GM19099 (cell line): ENCODE data around the gene AGAP1.

Experiments
- POLR2A ChIP-seq: IDR thresholded peaks from 3 replicates; pipeline ENCODE4 v1.6.1; 2011; ENCODE audit warnings: low read depth; ENCODE audit not compliant: insufficient read length; ENCODE audit errors: extremely low read depth

Gene AGAP1

DNA sequence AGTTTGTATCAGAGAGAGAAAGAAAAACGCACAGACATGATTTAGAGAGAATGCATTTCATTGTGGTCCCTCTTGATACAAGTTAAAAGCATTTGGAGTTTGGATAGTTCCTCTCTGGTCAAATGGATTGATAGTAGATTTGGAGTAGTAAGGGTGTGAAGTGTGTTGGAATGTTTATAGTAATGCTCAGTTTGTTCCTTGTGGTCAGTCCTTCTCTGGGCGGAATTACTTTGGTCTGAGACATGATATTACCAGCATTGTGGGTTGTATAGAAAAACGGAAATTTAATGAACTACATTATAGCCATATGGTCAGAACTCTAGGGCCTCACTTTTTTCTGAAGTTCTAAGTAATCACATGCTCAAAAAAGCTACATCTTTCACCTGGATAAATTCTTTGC, 178.9 kb downstream of the AGAP1 start:
- TF ChIP-seq POLR2A, result no peak

DNA sequence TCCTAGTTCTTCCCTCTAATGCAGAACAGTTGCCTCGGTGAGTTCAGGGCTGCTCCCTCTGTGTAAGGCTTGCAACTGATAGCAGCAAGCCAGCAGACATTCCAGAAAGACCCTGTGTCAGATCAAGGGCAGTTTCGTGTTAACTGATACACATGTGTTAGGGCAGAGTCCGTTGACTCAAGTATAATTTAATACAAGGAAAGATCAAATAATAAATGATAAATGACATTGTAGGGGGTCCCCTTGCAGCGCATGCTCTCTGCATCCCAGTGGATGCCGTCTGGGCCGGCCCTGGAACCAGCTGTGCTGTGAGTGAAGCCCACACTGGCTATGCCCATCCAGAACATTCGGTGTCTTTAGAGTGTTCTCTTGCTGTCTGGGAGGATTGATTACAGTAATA, 180.3 kb downstream of the AGAP1 start:
- no peak for TF ChIP-seq POLR2A

DNA sequence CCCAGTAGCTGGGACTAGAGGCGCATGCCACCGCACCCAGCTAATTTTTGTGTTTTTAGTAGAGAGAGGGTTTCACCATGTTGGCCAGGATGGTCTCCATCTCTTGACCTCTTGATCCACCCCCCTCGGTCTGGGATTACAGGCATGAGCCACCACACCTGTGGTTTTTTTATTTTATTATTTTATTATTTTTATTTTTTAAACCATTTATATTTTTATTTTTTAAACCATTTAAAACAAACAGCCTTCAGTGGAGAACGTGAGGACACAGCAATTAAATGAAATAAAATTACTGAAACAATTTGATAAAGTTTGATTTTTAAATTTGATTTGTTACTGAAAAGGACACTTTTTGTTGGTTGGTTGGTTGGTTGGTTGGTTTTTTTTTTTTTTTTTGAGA, 181.0 kb downstream of the AGAP1 start:
- no peak for TF ChIP-seq POLR2A

DNA sequence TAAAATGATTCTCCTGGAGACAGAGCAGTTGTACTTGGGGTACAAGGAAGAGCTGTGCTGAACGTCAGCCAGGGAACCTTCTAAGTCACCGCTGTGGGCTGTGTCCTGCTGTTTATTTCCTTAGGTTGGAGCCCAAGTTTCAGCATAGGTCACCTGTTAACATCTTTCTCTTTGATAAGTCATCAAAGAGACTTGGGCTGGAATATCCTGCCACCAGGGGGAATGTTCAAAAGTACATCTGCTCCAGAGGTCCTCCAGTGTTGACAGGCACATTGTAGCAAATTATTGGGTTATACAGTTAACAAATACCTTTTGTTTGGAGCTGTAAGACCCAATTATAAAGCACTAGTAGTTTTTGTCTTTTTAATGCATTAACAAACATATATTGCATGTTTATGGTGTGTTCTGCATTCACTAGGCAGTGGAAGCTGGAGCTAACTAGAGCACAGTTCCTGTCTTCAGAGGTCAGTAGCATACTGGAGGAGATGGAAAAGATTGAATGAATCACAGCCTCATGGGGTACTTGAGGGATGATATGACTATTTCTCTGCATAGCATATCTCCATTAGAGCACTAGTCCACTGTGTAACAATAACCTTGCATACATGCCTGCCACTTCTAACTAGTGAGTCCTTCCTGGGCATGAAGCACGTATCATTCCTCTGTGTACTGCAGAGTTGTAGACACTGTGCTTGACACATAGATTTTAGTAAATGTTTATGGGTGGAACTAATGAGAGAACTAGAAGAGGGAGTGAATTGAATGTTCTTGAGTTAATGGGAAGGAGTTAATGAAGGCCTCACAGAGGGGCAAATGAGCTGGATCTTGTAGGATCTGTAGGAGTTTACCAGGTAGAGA, 182.1 kb downstream of the AGAP1 start:
- no peak for TF ChIP-seq POLR2A

DNA sequence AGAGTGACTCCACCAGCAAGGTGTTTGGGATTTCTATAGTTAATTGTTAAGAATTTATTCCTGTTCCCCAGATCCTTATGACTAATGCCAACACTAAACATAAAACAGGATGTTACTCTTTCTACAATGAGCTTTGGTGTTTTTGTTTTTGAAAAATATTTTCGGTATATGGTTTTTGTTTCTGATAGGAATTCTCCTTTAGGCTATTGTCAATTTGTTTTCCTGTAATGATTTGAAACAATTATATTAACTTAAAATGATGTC, 182.6 kb downstream of the AGAP1 start:
- no peak for TF ChIP-seq POLR2A

DNA sequence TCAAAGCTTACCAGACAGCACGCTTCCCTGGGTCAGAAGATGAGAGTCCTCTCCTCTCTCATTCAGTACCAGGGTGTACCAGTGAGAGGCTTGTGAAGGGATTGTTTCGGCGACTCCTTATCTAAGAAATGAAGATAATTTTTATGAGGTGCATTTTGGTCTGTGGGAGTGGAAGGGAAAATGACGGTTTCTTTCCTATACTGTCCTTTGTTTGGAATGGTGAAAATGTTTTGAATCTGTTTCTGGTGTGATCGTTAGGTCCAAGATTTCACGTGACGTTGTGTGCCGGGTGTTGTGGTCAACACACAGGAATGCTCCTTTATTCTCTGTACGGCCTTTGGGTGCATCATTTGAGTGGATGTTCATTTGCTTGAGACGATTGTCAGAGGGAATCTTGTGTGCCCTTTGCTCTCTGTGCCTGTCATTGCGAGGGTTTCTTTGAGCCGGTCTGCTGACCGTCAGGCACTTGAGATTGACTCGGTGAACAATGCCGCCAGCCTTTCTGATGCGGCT, 183.5 kb downstream of the AGAP1 start:
- TF ChIP-seq POLR2A, result no peak

DNA sequence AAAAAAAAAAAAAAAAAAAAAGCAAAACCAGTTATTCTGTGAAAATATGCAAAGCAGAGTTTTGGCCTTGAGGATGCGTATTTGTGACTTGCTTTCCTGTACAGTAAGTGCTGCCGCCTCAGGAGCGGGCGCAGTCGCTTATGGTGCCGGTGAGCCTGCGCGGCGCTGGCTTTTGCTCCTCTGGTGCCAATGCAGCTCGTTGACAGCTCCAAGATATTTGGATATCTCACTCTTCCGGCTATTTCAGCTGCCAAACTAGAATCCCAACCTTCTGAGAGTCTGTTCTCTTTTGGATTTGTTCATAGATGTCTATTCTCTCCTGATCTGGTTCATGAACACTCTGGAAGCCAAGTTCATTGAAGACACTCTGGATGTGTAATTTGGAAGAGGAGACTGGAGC, 184.1 kb downstream of the AGAP1 start:
- TF ChIP-seq POLR2A, result no peak

DNA sequence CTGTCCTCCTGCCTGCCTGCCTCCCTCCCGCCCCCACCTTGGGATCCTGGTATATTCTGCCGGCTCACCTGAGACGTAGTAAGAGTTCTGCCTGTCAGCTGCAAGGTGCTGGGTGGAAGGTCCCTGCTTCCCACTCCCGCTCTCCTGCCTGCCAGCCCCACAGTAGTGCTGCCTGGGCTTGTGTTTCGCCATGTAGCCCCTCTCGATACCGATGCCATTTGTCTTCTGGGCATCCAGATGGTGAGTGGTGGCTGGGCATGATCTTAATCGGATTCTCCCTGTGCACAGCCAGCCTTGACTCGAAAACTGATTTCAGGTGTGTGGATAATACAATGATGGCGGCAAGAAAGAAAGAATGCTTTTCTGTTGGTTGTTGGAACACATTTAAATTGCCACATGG, 184.9 kb downstream of the AGAP1 start:
- no peak for TF ChIP-seq POLR2A

DNA sequence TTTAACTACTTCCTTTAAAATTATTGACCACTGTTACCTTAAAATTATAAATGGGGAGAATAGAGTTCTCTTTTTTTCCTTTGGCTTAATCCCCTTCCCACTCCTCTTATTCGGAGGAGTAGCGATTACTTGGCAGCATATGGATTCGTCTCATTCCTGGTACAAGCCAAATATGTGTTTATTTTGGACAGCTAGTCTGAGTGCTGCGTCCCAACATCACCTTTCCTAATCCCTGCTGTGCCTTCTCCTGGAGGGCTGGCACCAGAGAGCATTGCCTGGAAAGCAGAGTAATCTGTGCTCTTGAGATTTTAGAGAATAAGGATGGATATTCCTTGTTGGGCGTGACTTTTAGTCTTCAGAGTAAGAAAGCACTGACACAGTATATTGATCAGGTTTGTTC, 185.6 kb downstream of the AGAP1 start:
- TF ChIP-seq POLR2A, result no peak

DNA sequence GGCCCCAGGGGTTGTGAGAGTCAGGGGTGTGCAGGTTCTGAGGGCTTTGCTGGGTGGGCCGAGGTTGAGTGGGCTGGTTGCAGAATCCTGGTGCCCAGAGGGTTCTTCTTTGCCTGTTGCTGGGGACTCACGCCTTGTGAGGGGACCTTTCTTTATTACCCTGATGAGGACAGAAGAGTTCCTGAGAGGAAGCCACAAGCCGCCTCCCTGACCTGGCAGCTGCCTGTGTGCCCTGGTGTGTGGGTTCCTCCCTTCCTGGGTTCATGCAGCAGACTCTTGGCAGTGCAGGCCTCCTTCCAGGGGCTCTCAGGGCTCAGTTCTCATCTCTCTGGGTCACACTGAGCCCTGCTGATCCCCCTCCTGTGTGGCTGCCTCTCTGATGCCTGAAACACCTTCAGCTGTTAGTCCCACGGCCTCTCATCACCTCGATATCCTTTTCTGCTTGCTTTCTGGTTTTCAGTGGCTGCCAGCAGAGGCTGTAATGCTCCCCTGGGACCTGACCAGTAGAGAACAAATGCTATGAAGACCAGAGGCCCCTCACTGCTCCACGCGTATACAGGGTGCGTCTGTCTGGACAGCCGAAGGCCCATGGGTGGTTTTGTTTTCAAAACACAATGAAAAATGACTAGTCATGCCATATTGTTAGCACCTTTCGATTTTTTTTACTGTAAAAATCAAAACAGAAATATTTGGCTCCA, 191.3 kb downstream of the AGAP1 start:
- TF ChIP-seq POLR2A, result no peak

DNA sequence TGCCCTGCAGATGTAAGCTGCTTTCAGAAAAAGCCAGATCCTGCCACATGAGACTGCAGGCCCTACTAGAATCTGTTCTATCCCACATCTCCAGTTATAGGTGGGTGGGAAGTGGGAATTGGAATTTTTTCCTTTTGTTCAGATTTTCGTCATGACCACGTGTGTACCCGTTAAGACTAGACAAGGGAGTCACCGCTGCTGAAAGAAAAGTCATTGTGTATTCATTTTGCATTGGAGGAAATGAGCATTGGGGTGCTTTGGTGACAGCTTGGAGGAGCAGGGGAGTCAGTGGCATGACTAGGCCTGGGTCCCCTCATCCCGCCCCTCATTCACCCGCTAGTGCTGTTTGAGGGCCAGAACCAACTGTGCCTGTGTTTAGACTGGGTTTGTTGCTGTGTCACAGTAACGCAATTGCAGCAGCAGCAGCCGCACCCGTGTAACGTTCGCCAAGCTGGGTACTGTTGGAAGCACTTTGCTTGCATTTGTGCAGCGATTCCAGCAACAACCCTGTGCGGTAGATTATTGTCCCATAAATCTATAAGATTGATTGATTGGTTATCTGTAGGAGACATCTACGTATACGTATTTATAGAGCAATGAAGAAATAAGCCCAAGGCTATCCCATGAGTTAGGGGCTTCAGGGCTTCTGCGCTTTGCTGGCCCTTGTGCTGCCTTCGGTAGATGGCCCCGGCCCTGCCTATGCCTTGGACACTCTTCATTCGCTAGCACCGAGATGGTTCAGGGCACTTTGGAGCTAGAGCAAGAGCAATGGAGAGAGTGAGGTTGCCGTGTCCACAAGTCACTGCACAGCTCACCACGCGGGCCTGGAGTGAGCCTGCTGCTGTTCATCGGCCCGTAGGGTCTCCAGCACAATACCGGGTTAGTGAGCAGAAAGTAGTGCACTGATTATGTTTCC, 194.9 kb downstream of the AGAP1 start:
- TF ChIP-seq POLR2A, result no peak

DNA sequence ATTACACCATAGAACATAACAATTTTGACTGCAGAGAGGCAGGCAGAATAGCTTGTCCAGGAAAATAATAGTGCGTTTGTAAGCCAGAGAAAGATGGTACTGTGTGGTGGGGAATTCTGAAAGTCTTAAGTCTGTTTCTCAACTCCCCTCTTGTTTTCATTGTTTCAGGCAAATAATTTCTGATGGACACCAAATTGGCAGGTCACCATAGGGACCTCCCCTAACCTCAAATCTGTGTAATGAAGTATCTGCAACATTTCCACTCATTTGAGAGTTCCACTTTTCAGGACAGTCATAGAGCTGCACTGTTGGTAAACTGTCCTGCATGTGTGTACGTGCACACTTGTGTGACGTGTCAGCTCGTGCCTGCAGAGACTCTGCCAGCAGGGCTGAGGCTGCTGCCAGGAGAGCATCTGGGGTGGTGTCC, 195.6 kb downstream of the AGAP1 start:
- TF ChIP-seq POLR2A, result no peak

DNA sequence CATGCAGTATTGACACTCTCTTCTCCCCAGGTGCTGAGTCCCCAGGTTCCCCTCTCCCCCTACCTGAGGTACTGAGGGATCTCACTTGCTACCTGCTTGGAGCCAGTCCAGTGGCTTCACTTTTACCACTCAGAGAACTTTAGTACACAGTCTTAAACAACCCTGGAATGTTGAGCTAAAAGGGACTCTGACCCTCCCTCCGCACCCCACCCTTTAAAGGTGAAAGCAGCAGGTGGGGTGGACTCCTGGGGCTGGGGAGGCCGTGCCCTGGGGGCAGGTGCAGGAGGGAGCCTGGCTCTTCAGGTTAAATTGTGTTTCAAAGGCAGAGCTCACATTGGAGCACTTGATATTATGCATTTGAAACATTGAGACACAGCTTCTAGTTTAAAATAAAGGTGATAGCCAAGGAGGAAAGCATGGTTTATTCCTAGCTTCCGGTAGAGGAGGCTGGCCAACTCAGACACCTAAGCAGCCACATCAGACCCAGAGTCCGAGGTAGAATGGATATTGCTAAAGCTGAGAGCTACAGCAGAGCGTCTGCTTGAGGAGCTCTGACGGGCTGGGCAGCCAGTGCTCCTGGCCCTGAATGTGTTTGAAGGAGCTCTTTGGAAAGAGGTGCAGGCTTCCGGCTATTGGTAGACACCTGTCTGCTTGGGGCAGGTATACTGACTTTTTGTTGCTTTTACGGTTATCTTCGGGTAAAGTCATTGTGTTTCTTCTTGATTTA, 196.4 kb downstream of the AGAP1 start:
- no peak for TF ChIP-seq POLR2A

DNA sequence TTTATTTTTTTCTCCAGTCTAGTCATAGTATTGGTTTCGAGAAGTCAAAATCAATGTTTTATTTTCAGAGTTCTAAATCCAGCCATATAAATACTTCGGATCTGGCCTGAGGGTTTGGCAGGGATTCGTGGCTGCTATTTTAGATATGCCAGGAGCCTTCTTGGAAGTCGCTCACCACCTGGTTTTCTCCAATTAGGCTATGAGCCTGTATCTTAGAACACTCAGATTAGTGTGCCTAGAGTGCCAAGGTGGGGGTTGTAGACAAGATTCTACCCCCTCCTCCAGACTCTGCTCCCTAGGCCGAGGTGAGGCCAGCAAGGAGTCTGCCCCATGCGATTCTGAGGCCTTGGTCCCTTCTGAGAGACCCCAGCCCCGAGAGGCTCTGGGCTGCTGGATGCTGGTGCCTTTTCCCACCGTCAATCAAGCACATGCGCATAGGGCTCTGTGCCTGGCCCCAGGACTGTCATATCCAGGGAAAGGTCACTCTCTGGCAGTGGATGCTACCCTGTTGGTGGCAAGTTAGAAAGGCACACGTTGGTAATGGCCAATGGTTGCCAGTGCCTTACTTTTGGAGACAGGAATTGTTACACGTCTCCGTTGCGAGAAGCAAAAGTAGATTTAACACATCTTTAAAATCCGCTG, 197.1 kb downstream of the AGAP1 start:
- no peak for TF ChIP-seq POLR2A
